Left lung (tissue), 10 donors: ENCODE results near the gene METTL27. TPM values are rescaled to one million over a fixed set of nuclear protein-coding genes. Genes with fewer than 3 reads are reported as not detected.
"Not testable (repeated sequence)": the region's sequence is repeated elsewhere in the genome, so short reads cannot be mapped to it uniquely, and the experiment has no call there.

Source experiments
- ATAC-seq: fragments of 200-7000 bp; cut with Tn5 transposase; one replicate; pipeline ENCODE4 v1.9.1; 2020; ENCODE audit warnings: moderate library complexity
- DNase-seq, 4 donors: peaks; one replicate each; pipeline ENCODE4 v3.0.0-alpha.2; 2013 to 2020
- H3K27ac ChIP-seq, 2 donors: fragments of 200-600 bp; sonication (generic) in 1 of 2; one replicate each; pipeline versions ENCODE4 v1.5.0 to v1.8.0; 2020 to 2021
- H3K27me3 ChIP-seq, 2 donors: fragments of 200-600 bp; sonication (generic) in 1 of 2; one replicate each; pipeline versions ENCODE4 v1.5.0 to v1.8.0; 2020 to 2021
- H3K36me3 ChIP-seq, 2 donors: fragments of 200-600 bp; sonication (generic) in 1 of 2; one replicate each; pipeline versions ENCODE4 v1.5.0 to v1.8.0; 2020 to 2021
- H3K4me1 ChIP-seq, 2 donors: fragments of 200-600 bp; one replicate each; pipeline ENCODE4 v1.8.0; 2021
- H3K4me3 ChIP-seq, 2 donors: fragments of 200-600 bp; sonication (generic) in 1 of 2; one replicate each; pipeline versions ENCODE4 v1.5.0 to v1.8.0; 2020 to 2021; ENCODE audit warnings: mild to moderate bottlenecking in 1 of 2
- H3K9me3 ChIP-seq, 2 donors: fragments of 200-600 bp; sonication (generic) in 1 of 2; one replicate each; pipeline versions ENCODE4 v1.5.0 to v1.8.0; 2020 to 2021
- intact Hi-C, 2 donors: fragments of 100-400 bp; cut with DNase I; formaldehyde crosslinking; loops; one replicate each; pipeline versions ENCODE4 v1.11.2 to v1.14.2; 2022
- polyA plus RNA-seq, 6 donors: library from polyadenylated mRNA; unstranded; fragments of 120-200 nt; gene quantifications; one replicate each; pipeline ENCODE4 v1.2.1, GENCODE V29; 2013; ENCODE audit not compliant: insufficient read length in 6 of 6
- total RNA-seq, 2 donors: library from RNA; stranded (reverse); fragmentation: NEBNext Ultra II Directional; extraction: Animal tissue kit (Norgen Biotek cat#: 25700); gene quantifications; one replicate each; pipeline ENCODE4 v1.2.1, GENCODE V29; 2021
- TF ChIP-seq, protein P1 (sequence below), 2 donors: fragments of 200-600 bp; sonication (generic) in 1 of 2; IDR thresholded peaks; one replicate each; pipeline versions ENCODE4 v1.5.0 to v1.8.0; 2021; ENCODE audit warnings: antibody characterized with exemption in 2 of 2
- donor health status: DM: no; HTN: yes; CAD: no.
- donor health status: DM: no; HTN: no; CAD: no.

Gene METTL27
- total and polyA plus RNA-seq, 8 donors = 1.5 to 6.4 (median 3.0) TPM

DNA sequence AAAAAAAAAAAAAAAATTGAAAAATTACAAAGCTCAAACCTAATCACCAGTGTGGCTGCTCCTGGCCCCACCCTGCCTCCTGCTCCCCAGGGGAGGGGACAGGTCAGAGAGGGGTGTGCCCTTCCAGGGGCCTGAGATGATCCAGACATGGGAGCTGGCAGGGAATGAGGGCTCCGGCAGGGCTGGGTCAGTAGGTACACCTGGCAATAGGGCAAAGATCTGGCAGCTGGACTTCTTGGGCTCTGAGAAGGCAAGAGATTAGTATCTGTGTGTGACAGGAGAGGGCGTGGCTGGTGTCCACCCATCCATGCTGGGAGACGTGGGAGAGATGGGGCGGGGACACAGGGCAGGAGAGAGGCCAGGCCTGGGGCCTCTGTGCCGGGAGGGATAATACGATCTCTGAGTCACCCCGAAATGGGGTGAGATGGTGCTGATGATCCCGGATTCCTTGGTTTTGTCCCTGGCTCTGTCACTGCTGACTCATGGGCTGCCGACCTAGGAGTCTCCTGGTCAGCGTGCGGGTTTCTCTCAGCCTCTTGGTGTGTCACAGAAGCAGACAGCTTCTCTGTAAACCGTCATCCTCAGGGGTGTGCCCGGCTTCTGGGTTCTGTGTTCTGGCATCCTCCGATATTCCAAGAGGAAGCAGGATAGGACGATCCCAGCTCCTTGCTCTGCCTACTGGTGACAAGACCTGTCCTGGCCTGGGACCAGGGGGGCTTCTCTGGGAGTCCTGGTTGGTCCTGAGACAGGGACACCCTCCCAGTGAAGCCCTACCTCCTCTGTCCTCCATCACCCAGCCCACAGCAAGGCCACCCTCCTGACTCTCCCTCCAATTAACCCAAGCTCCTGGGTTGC lies 19.8 kb downstream of the METTL27 start:
- H3K27me3 ChIP-seq = no peaks in the 10 kb centered on the region
- no peak overlapping the region for H3K27ac ChIP-seq
- TF ChIP-seq, protein P1, sequence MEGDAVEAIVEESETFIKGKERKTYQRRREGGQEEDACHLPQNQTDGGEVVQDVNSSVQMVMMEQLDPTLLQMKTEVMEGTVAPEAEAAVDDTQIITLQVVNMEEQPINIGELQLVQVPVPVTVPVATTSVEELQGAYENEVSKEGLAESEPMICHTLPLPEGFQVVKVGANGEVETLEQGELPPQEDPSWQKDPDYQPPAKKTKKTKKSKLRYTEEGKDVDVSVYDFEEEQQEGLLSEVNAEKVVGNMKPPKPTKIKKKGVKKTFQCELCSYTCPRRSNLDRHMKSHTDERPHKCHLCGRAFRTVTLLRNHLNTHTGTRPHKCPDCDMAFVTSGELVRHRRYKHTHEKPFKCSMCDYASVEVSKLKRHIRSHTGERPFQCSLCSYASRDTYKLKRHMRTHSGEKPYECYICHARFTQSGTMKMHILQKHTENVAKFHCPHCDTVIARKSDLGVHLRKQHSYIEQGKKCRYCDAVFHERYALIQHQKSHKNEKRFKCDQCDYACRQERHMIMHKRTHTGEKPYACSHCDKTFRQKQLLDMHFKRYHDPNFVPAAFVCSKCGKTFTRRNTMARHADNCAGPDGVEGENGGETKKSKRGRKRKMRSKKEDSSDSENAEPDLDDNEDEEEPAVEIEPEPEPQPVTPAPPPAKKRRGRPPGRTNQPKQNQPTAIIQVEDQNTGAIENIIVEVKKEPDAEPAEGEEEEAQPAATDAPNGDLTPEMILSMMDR (IDR thresholded peaks at IDR 0.05) = no peak
- ATAC-seq (peak; percentile 43), DNase-seq (peak in 2 of 4 donors; percentile 33 to 69)
- H3K36me3 ChIP-seq = no peaks in the 10 kb centered on the region
- H3K9me3 ChIP-seq = no peaks in the 10 kb centered on the region
- no peak overlapping the region for H3K4me3 ChIP-seq
- intact Hi-C loops = no loop called here
- H3K4me1 ChIP-seq = peaks cover 9 to 16% of the 10 kb centered on the region in 2 donors

DNA sequence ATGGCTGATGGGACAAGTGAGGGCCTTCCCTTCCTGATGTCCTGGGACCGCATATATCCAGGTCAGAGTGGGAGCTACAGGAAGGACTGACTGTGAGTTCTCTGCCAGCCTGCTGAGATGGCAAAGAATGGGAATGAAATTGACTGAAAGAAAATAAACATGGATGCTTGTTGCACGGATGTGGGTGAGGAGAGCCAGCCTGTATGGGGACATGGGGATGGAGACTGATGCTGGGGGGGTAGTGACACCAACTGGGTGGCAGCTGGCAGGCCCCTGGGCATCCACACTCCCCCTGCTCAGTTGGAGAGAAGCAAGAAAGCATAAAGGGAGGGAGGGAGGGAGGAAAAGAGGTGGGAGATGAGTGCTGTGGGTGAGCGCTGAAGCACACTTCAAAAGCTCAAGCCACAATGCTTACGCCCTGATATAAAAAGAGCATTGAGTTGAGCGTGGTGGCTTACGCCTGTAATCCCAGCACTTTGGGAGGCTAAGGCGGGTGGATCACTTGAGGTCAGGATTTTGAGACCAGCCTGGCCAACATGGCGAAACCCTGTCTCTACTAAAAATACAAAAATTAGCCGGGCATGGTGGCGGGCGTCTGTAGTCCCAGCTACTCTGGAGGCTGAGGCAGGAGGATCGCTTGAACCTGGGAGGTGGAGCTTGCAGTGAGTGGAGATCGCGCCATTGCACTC lies 20.6 kb downstream of the METTL27 start:
- H3K36me3 ChIP-seq, H3K27me3 ChIP-seq, intact Hi-C loops, H3K27ac ChIP-seq, H3K4me3 ChIP-seq, H3K9me3 ChIP-seq, H3K4me1 ChIP-seq, ATAC-seq: not testable (repeated sequence)
- peak in 2 of 4 donors; percentile 20 to 23 for DNase-seq

DNA sequence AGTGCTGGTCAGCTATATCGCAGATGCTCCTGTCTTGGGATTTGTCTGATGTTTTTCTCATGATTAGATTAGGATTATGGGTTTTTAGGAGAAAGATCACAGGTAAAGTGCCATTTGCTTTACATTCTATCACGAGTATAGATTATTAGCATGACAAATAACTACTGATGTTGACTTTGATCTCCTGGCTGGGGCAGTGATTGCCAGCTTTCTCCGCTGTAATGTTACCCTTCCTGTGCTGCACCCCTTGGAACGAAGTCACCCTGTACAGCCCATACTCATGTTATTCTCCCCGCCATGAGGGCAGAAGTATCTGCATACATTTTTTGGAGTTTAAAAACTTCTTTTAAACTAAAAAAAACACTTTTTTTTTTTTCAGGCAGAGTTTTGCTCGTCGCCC lies 22.3 kb downstream of the METTL27 start:
- no peaks in the 10 kb centered on the region for H3K36me3 ChIP-seq
- no peak overlapping the region for H3K4me3 ChIP-seq
- no peaks in the 10 kb centered on the region for H3K27me3 ChIP-seq
- no peaks in the 10 kb centered on the region for H3K9me3 ChIP-seq
- TF ChIP-seq, protein P1 (IDR thresholded peaks at IDR 0.05) = no peak
- no peak for ATAC-seq
- H3K4me1 ChIP-seq = peaks cover 0 to 3% of the 10 kb centered on the region in 2 donors
- no peak overlapping the region for H3K27ac ChIP-seq
- intact Hi-C loops = no loop called here
- DNase-seq = peak in 1 of 4 donors; percentile 3

DNA sequence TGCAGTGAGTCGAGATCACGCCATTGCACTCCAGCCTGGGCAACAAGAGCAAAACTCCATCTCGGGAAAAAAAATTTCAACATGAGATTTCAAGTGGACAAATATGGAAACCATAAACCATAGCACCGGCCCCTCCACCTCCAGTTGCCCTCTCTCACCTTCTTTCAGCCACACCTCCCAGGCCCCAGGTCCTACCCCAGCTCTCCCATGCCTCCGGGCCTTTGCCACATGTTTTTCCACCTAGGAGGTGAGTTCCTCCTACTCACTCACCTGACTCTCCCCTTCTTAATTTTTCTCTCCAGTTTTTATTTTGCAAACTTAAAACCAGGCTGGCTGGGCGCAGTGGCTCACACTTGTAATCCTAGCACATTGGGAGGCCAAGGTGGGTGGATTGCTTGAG lies 25.2 kb downstream of the METTL27 start:
- no peak overlapping the region for H3K4me3 ChIP-seq
- H3K4me1 ChIP-seq = no peaks in the 10 kb centered on the region
- TF ChIP-seq, protein P1 (IDR thresholded peaks at IDR 0.05) = no peak
- H3K27me3 ChIP-seq = no peaks in the 10 kb centered on the region
- no peaks in the 10 kb centered on the region for H3K9me3 ChIP-seq
- no peaks in the 10 kb centered on the region for H3K36me3 ChIP-seq
- no peak overlapping the region for H3K27ac ChIP-seq
- DNase-seq (peak in 2 of 4 donors; percentile 17 to 20), ATAC-seq (no peak)
- intact Hi-C loops = no loop called here

DNA sequence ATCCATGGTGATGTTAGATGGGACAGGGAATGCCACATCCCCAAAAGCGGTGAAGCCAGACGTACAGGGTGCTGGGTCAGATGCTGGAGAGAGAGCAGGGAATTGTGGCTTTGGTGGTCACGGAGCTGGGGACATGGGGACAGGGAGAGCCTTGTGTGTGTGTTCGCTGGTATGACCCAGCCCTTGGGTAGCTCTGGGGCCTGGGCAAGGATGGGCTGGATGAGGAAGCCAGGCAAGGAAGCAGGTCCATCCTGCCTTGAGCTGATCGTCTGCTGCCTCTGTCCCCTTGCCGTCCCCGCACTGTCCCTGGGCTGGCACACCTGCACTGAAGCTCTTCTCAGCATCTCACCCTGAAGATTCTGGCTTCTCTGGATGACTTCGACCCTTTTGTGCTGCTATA lies 26.9 kb downstream of the METTL27 start:
- Histone ChIP-seq H3K27me3 (no peaks in the 10 kb centered on the region), H3K27ac (no peak overlapping the region), H3K4me3 (no peak overlapping the region), H3K4me1 (no peaks in the 10 kb centered on the region), H3K36me3 (no peaks in the 10 kb centered on the region), H3K9me3 (no peaks in the 10 kb centered on the region)
- intact Hi-C loops = no loop called here
- ATAC-seq = no peak
- TF ChIP-seq, protein P1 (IDR thresholded peaks at IDR 0.05) = no peak
- DNase-seq = peak in 2 of 4 donors; percentile 13 to 34
